Measurements from ENCODE around the gene ZSWIM4.
"Not testable (repeated sequence)": the region's sequence is repeated elsewhere in the genome, so short reads cannot be mapped to it uniquely, and the experiment has no call there.

The ZSWIM4 gene

GRCh38 chr19:13794757-13795589, at the start of gene ZSWIM4:
Gene ZSWIM4, plus strand, starts transcription at chr19:13795443. Its CDS starts 206 bp downstream, at chr19:13795649.
- no peak for TF ChIP-seq CTCF (IDR thresholded peaks at IDR 0.05; ENCODE audit: insufficient read depth, missing control alignments)
- DNase-seq (ENCODE audit: insufficient read length, low spot score) (peak; percentile 88), FAIRE-seq (no peak)

GRCh38 chr19:13747098-13747453, 48.2 kb upstream of the ZSWIM4 start:
- DNase-seq (ENCODE audit: insufficient read length, low spot score) = no peak
- FAIRE-seq = no peak
- no peak for TF ChIP-seq CTCF (IDR thresholded peaks at IDR 0.05; ENCODE audit: insufficient read depth, missing control alignments)

GRCh38 chr19:13748169-13748828, 46.9 kb upstream of the ZSWIM4 start:
- no peak for DNase-seq (ENCODE audit: insufficient read length, low spot score)

GRCh38 chr19:13751436-13751835, 43.8 kb upstream of the ZSWIM4 start:
- DNase-seq (ENCODE audit: insufficient read length, low spot score) (no peak), FAIRE-seq (no peak)
- no peak for TF ChIP-seq CTCF (IDR thresholded peaks at IDR 0.05; ENCODE audit: insufficient read depth, missing control alignments)

More at GRCh38 chr19:13748169-13748828, 46.9 kb upstream of the ZSWIM4 start:
- no peak for TF ChIP-seq CTCF (IDR thresholded peaks at IDR 0.05; ENCODE audit: insufficient read depth, missing control alignments)
- no peak for FAIRE-seq

GRCh38 chr19:13753622-13754021, 41.6 kb upstream of the ZSWIM4 start:
- FAIRE-seq; DNase-seq (ENCODE audit: insufficient read length, low spot score): not testable (repeated sequence)

GRCh38 chr19:13756210-13756609, 39.0 kb upstream of the ZSWIM4 start:
- DNase-seq (ENCODE audit: insufficient read length, low spot score) (no peak), FAIRE-seq (no peak)
- no peak for TF ChIP-seq CTCF (IDR thresholded peaks at IDR 0.05; ENCODE audit: insufficient read depth, missing control alignments)

GRCh38 chr19:13757805-13758772, 37.2 kb upstream of the ZSWIM4 start:
- no peak for FAIRE-seq
- no peak for DNase-seq (ENCODE audit: insufficient read length, low spot score)
- TF ChIP-seq CTCF (IDR thresholded peaks at IDR 0.05; ENCODE audit: insufficient read depth, missing control alignments) = no peak
